ENCODE measurements around the gene SEPSECS.
"Not testable (repeated sequence)": the region's sequence is repeated elsewhere in the genome, so short reads cannot be mapped to it uniquely, and the experiment has no call there.

SEPSECS gene

GRCh38 chr4:25096251-25096980, 63.8 kb downstream of the SEPSECS start:
- DNase-seq, result no peak
- TF ChIP-seq GATA1 (IDR thresholded peaks at IDR 0.05; ENCODE audit: low read depth, low read length) (no peak), POLR2A (IDR thresholded peaks at IDR 0.05; ENCODE audit: low read length) (no peak)

DNA sequence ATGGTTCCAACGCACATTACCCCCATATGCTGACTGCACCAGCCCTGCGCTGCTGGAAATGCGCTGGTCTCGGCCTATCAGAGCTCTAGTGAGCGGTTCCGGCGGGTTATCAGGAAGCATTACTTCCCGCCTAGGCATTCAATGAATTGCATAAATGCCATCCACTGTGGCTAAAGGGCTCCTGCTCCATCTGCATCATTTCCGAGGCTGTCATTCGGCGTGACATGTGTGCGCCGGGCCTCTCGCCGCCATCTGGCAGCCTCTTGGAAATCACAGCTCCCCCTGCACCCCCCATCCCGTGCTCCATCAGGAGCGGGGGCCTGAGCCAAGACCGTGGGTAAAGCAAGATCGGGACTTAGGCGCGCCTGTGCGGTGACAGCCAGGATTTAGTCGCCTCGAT, 64.4 kb downstream of the SEPSECS start:
- no peak for DNase-seq
- TF ChIP-seq GATA1 (IDR thresholded peaks at IDR 0.05; ENCODE audit: low read depth, low read length), result no peak
- no peak for TF ChIP-seq POLR2A (IDR thresholded peaks at IDR 0.05; ENCODE audit: low read length)

GRCh38 chr4:25092139-25092538, 68.1 kb downstream of the SEPSECS start:
- TF ChIP-seq POLR2A (IDR thresholded peaks at IDR 0.05; ENCODE audit: low read length) (no peak), GATA1 (IDR thresholded peaks at IDR 0.05; ENCODE audit: low read depth, low read length) (no peak)
- no peak for DNase-seq

DNA sequence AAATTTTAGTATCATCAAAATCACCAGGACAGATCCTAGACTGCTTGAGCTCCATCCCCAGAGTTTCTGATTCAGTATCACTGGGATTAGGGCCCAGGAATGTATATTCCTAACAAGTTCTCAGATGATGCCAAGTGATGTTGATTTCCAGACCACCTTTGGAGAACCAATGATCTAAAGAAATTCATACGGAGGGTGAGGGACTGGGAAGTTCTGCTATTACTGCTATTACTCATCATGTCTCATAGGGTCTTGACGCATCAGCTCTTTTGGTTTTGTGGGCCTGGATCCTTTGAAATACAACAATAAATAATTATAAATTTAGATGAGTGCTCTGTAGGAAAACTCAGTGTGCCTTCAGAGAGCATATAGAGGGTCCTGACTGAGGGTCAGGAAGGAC, 69.7 kb downstream of the SEPSECS start:
- no peak for DNase-seq

GRCh38 chr4:25089051-25089763, 71.0 kb downstream of the SEPSECS start:
- no peak for TF ChIP-seq POLR2A (IDR thresholded peaks at IDR 0.05; ENCODE audit: low read length)
- no peak for TF ChIP-seq GATA1 (IDR thresholded peaks at IDR 0.05; ENCODE audit: low read depth, low read length)
- DNase-seq, result no peak

More for the DNA sequence above, 69.7 kb downstream of the SEPSECS start:
- no peak for TF ChIP-seq POLR2A (IDR thresholded peaks at IDR 0.05; ENCODE audit: low read length)
- TF ChIP-seq GATA1 (IDR thresholded peaks at IDR 0.05; ENCODE audit: low read depth, low read length), result no peak

DNA sequence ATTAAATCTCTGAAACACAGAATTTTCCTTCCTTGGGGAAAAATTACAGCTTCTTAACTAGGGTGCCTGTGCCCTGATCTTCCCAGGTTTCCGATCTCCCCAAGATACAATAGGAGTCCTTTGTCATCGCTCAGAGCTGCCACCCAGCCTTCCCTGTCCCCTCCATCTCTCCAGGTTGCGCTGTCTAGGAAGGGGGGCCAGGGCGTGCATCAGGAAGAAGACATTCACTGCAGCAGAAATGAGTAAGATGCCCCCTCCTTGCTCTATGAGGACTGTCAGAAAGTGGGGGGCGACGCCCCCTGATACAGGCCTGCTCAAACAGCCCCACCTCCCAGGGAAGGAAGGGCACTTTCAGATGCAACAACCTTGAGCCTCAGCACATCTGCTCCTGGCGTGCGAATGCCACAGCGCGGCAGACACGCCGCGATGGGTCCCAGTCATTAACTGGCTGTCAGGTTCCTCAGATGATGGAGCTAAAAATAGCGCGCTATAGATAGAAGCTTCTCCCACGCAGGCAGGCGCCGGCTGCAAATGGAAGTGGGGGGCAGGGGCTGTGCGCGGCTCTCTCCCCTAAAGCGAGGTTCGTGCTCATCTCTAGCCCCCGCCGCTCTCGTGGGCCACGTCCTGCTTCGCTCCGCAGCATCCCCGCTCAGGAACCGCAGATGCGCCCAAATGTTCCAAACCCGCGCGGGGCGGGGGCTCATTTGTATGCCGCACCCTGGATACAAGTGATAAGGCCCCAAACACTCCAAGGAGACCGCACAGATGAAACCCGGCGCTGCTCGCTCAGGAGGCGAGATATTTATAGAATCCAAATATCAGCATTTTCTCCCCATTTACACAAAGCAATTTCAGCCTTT, 71.9 kb downstream of the SEPSECS start:
- peak; percentile 15 to 27 for DNase-seq

DNA sequence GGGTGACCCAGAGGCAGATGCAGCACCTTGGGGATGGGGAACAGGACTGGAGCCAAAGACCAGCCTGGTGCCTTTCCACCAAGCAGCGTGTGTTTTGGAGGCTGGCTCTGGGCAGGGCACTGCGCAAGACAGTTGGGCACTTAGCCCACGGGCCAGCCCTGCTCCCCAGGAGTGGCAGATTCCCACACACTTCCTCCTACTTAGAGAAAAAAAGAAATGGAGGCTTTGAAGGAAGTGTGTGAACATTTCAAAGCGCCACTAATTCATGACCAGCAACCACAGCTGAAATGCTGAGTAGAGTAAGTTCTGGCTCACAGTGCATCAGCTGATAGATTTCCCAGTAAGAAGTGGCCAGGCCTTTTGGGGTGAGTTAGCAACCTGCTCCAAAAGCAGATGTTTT, 74.6 kb downstream of the SEPSECS start:
- DNase-seq, result no peak
- TF ChIP-seq GATA1 (IDR thresholded peaks at IDR 0.05; ENCODE audit: low read depth, low read length) (no peak), POLR2A (IDR thresholded peaks at IDR 0.05; ENCODE audit: low read length) (no peak)

More for the DNA sequence above, 71.9 kb downstream of the SEPSECS start:
- no peak for TF ChIP-seq GATA1 (IDR thresholded peaks at IDR 0.05; ENCODE audit: low read depth, low read length)

- DNase-seq, result not testable (repeated sequence)
Measured at GRCh38 chr4:25083441-25083840, 76.8 kb downstream of the SEPSECS start.

- DNase-seq, result no peak
- TF ChIP-seq GATA1 (IDR thresholded peaks at IDR 0.05; ENCODE audit: low read depth, low read length), result no peak
- no peak for TF ChIP-seq POLR2A (IDR thresholded peaks at IDR 0.05; ENCODE audit: low read length)
Measured at GRCh38 chr4:25081866-25082471, 78.3 kb downstream of the SEPSECS start.

GRCh38 chr4:25080571-25080970, 79.7 kb downstream of the SEPSECS start:
- no peak for DNase-seq
- no peak for TF ChIP-seq POLR2A (IDR thresholded peaks at IDR 0.05; ENCODE audit: low read length)
- TF ChIP-seq GATA1 (IDR thresholded peaks at IDR 0.05; ENCODE audit: low read depth, low read length), result no peak

DNA sequence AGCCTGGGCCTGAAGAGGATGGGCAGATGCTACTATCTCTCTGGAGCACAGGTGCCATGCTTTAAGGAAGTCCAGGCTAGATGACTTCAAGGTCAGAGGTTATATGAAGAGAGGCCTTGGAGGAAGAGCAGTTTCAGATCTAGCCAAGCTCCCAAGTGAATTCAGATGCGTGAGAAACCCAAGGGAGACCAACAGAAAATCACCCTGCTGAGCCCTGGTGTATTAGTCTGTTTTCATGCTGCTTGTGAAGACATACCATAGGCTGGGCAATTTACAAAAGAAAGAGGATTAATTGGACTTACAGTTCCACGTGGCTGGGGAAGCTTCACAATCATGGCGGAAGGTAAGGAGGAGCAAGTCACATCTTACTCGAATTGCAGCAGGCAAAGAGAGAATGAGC, 81.7 kb downstream of the SEPSECS start:
- no peak for TF ChIP-seq GATA1 (IDR thresholded peaks at IDR 0.05; ENCODE audit: low read depth, low read length)
- TF ChIP-seq POLR2A (IDR thresholded peaks at IDR 0.05; ENCODE audit: low read length), result no peak
- no peak for DNase-seq

GRCh38 chr4:25076625-25077398, 83.4 kb downstream of the SEPSECS start:
- TF ChIP-seq GATA1 (IDR thresholded peaks at IDR 0.05; ENCODE audit: low read depth, low read length) (no peak), POLR2A (IDR thresholded peaks at IDR 0.05; ENCODE audit: low read length) (no peak)
- no peak for DNase-seq

DNA sequence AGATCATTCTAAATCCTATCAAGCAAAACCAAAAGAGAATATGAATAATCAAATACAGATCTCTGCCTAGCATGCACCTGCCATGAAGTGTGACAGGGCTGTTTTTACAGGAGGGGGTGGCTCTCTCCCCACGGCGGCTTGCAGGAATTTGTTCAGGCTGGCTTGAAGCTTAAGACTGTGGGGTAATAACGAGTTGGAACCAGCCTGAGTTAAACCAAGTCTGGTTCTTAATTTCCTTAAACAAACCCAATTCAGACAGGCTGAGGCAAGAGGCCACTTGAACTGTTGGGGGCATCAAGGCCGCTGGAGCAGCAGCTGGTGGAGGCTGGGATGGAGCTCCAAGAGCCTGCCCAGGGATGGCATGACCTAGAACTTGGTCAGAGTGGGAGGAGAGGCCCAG, 84.4 kb downstream of the SEPSECS start:
- TF ChIP-seq GATA1 (IDR thresholded peaks at IDR 0.05; ENCODE audit: low read depth, low read length) (no peak), POLR2A (IDR thresholded peaks at IDR 0.05; ENCODE audit: low read length) (no peak)
- no peak for DNase-seq

Measured in erythroblast (primary cell).